Thoracic aorta (tissue), 2 donors: ENCODE results near the gene EFS. TPM values are rescaled to one million over a fixed set of nuclear protein-coding genes. Genes with fewer than 3 reads are reported as not detected.
"Not testable (repeated sequence)": the region's sequence is repeated elsewhere in the genome, so short reads cannot be mapped to it uniquely, and the experiment has no call there.

Experiments
- ATAC-seq: fragments of 150-250 bp; one replicate; pipeline ENCODE4 v1.8.0; 2017; ENCODE audit warnings: low read depth; ENCODE audit not compliant: insufficient number of reproducible peaks, low FRiP score
- DNase-seq: peaks from one replicate; pipeline ENCODE4 v3.0.0-alpha.2; 2020; ENCODE audit warnings: low spot score
- H3K27ac ChIP-seq, 2 donors: fragments of 200-600 bp; sonication (generic); 1 replicate in 1 of 2; 2 replicates in 1 of 2; pipeline ENCODE4 v1.5.1; 2016; ENCODE audit warnings: mild to moderate bottlenecking in 2 of 2, moderate library complexity in 2 of 2
- H3K27me3 ChIP-seq: fragments of 200-600 bp; sonication (generic); replicated peaks from 2 replicates; pipeline ENCODE4 v1.6.0; 2016; ENCODE audit warnings: mild to moderate bottlenecking; ENCODE audit not compliant: insufficient read depth
- H3K36me3 ChIP-seq: fragments of 200-600 bp; sonication (generic); one replicate; pipeline ENCODE4 v1.5.1; 2016
- H3K4me1 ChIP-seq, 2 donors: fragments of 200-600 bp; sonication (generic); 1 replicate in 1 of 2; 2 replicates in 1 of 2; pipeline versions ENCODE4 v1.5.1 to v1.6.0; 2016; ENCODE audit warnings: low read depth in 2 of 2, mild to moderate bottlenecking in 1 of 2; ENCODE audit not compliant: control insufficient read depth in 1 of 2
- H3K4me3 ChIP-seq: fragments of 200-600 bp; sonication (generic); 2 replicates; pipeline ENCODE4 v1.5.1; 2016; ENCODE audit warnings: mild to moderate bottlenecking
- H3K9me3 ChIP-seq: fragments of 200-600 bp; sonication (generic); 2 replicates; pipeline ENCODE4 v1.5.1; 2016
- total RNA-seq, 2 donors: library from RNA; depleted of rRNA; stranded (reverse); fragments of >200 nt; gene quantifications; one replicate each; pipeline versions ENCODE4 v1.1.0 to v1.2.3, GENCODE V29; 2016
- TF ChIP-seq, protein P1 (sequence below): fragments of 200-600 bp; sonication (generic); IDR thresholded peaks from one replicate; pipeline ENCODE4 v1.5.1; 2019; ENCODE audit warnings: antibody characterized with exemption

EFS gene
- total RNA-seq, 2 donors from 2014 or later: 23.3 to 38.2 TPM

GRCh38 chr14:23399136-23399535 is 34.2 kb upstream of the EFS start:
- no peaks in the 10 kb centered on the region for H3K36me3 ChIP-seq
- no peak overlapping the region for H3K4me3 ChIP-seq
- TF ChIP-seq, protein P1, sequence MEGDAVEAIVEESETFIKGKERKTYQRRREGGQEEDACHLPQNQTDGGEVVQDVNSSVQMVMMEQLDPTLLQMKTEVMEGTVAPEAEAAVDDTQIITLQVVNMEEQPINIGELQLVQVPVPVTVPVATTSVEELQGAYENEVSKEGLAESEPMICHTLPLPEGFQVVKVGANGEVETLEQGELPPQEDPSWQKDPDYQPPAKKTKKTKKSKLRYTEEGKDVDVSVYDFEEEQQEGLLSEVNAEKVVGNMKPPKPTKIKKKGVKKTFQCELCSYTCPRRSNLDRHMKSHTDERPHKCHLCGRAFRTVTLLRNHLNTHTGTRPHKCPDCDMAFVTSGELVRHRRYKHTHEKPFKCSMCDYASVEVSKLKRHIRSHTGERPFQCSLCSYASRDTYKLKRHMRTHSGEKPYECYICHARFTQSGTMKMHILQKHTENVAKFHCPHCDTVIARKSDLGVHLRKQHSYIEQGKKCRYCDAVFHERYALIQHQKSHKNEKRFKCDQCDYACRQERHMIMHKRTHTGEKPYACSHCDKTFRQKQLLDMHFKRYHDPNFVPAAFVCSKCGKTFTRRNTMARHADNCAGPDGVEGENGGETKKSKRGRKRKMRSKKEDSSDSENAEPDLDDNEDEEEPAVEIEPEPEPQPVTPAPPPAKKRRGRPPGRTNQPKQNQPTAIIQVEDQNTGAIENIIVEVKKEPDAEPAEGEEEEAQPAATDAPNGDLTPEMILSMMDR: no peak
- no peaks in the 10 kb centered on the region for H3K27me3 ChIP-seq
- H3K4me1 ChIP-seq: no peaks in the 10 kb centered on the region
- H3K9me3 ChIP-seq: no peaks in the 10 kb centered on the region
- DNase-seq: no peak
- no peak overlapping the region for H3K27ac ChIP-seq
- ATAC-seq: no peak

DNA sequence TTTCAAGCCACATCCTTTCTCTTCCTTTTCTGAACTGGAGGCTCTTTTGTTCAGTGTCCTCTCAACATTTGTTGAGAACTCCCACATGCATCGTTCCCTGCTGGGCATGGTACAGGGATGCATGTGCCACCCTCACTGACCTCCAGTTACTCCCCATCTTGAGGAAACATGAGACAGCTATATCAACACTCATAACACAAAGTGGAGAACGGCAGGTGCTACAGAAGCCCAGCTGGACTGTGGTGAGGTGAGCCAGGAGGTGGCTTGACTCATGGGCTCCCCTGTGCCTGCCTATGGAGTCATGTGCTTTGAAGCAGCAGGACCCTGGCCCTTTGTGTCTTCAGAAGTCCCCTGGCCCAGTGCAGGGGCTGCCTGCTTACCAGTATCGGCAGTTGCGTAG is 33.4 kb upstream of the EFS start:
- no peaks in the 10 kb centered on the region for H3K4me1 ChIP-seq
- H3K9me3 ChIP-seq: no peaks in the 10 kb centered on the region
- H3K27ac ChIP-seq: no peak overlapping the region
- TF ChIP-seq, protein P1: no peak
- ATAC-seq (no peak), DNase-seq (no peak)
- no peaks in the 10 kb centered on the region for H3K36me3 ChIP-seq
- no peak overlapping the region for H3K4me3 ChIP-seq
- no peaks in the 10 kb centered on the region for H3K27me3 ChIP-seq

DNA sequence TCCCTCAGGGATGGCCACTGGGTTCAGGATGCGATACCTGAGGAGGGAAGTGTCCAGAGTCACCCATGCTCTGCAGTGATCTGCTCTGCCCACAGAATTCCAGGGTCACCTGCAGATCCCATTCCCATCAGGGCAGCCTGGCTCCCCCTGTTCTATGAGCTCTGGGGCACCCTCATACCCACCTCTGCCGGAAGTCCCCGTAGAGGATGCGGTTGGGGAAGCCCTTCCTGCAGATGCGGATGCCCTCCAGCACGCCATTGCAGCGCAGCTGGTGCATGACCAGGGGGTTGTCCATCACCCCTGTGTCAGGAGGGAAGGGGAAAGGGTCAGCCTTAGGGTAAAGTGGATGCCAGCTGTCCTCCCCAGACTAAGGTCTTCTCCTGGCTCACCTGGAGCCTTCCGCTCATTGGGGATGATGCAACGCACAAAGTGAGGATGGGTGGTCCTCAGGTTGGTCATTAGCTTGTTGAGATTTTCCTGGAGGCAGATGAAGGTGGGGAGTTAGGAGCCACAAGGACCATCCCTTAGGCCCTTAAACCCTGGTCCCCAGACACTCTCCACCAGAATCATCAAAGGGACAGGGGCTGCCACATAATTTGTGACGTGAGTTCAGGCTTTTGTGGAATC is 31.9 kb upstream of the EFS start:
- no peaks in the 10 kb centered on the region for H3K27me3 ChIP-seq
- no peak overlapping the region for H3K4me3 ChIP-seq
- ATAC-seq (no peak), DNase-seq (no peak)
- H3K9me3 ChIP-seq: no peaks in the 10 kb centered on the region
- no peaks in the 10 kb centered on the region for H3K36me3 ChIP-seq
- no peak overlapping the region for H3K27ac ChIP-seq
- H3K4me1 ChIP-seq: no peaks in the 10 kb centered on the region
- TF ChIP-seq, protein P1: no peak

- no peak for DNase-seq
- Histone ChIP-seq H3K4me3 (no peak overlapping the region), H3K36me3 (no peaks in the 10 kb centered on the region), H3K4me1 (no peaks in the 10 kb centered on the region), H3K9me3 (no peaks in the 10 kb centered on the region), H3K27ac (no peak overlapping the region), H3K27me3 (no peaks in the 10 kb centered on the region)
- TF ChIP-seq, protein P1: no peak
- ATAC-seq: no peak
Measured at GRCh38 chr14:23396126-23396525, 31.2 kb upstream of the EFS start.

DNA sequence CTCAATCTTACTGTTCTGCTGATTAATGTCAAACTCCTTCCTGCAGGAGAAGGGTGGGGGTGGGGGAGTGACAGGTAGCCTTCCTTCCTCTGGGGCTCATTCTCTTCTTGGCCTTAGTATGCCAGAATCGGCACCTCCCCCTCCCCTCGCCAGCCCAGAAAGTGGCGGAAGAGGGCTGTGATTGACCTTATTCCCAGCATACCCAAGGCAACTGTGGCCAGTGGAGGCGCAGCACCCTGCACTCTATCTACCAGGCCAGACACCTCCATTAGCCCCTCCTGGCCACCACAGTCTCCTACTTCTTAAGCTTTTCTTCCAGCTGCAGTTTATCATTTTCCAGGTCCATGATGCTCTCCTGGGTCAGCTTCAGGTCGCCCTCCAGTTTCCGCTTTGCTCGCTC is 27.6 kb upstream of the EFS start:
- TF ChIP-seq, protein P1: no peak
- no peaks in the 10 kb centered on the region for H3K27me3 ChIP-seq
- H3K4me1 ChIP-seq: no peaks in the 10 kb centered on the region
- H3K9me3 ChIP-seq: no peaks in the 10 kb centered on the region
- no peak overlapping the region for H3K4me3 ChIP-seq
- H3K27ac ChIP-seq: no peak overlapping the region
- DNase-seq (no peak), ATAC-seq (no peak)
- H3K36me3 ChIP-seq: no peaks in the 10 kb centered on the region

DNA sequence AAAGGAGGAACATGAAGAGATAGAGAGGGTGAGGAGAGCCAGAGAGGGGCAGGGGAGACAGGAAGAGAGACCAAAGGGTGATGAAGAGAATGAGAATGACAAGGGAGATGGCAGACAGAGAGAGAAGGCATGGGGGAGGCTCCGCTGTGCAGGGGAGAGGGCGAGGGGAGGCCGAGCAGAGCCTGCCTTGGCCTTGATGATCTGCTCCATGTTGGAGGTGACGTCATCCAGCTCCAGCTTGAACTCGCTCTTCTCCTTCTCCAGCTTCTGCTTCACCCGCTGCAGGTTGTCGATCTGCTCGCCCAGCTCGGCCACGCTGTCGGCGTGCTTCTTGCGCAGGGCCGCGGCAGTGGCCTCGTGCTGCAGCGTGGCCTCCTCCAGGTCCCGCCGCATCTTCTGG is 24.9 kb upstream of the EFS start:
- not testable (repeated sequence) for H3K4me1 ChIP-seq, H3K4me3 ChIP-seq, H3K9me3 ChIP-seq, ATAC-seq, DNase-seq, H3K27me3 ChIP-seq, H3K27ac ChIP-seq, H3K36me3 ChIP-seq
